GM21381 (cell line): Measurements from ENCODE around the gene CDH4.

ENCODE experiments used
- ATAC-seq: cut with Tn5 transposase; IDR thresholded peaks from one replicate; pipeline ENCODE4 v1.9.1; 2021; ENCODE audit warnings: mild to moderate bottlenecking, moderate library complexity; ENCODE audit not compliant: unreplicated experiment

The CDH4 gene

GRCh38 chr20:61613917-61614705, 362.1 kb downstream of the CDH4 start:
- no peak for ATAC-seq

DNA sequence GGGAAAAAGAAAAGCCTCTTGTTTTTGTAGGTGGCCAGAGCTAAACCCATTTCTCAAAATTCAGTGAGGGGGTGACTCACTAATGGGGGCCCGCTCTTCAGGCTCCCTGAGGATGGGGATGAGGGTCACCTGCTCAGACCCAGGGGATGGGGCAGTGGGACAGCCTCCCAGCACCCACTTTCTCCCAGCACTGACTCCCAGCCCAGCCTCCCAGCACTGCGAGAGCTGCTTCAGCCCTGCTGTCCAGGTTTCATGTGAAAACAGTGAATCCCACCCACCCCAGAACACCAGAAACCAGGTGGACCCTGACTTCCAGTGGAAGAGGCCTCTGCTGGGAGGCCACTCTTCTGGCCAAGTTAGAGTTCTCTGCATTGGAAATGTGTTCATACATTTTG, 362.6 kb downstream of the CDH4 start:
- ATAC-seq: no peak

DNA sequence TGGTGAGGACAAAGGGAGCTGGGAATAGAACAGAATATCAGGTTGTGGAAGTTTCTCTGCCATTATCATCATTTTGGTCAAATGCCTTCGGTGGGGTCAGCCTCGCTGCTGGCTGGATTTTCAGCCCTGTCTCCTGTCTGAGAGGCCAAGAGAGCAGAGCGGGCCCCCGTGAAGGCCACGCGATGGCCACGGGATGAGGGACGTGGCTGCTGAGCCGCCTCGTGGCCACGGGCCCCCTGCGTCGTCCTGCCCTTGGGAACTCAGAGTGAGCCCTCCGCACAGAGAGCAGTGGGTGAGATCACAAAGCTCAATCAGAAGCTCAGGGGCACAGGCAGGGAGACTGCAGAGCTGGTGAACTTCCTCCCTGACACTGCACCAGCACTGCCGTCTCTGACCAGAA, 363.7 kb downstream of the CDH4 start:
- no peak for ATAC-seq

DNA sequence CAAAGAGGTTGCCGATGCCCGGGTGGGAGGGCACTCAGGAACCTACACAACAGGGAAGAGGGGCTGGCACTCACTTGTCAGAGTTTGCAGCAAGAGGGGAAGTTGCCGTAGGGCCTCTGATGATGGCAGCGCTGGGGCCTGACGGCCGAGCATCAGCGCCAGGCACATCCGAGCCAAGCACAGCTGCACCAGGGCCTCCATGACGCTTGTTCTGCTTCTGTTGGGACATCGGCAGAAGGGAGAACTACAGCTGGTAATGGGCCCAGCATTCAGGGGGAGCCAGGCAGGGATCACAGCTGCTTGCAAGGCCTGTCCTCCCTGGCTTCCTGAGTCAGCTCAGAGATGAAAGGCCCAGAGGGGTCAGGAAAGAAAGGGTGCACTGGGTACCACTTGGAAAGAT, 367.7 kb downstream of the CDH4 start:
- no peak for ATAC-seq

DNA sequence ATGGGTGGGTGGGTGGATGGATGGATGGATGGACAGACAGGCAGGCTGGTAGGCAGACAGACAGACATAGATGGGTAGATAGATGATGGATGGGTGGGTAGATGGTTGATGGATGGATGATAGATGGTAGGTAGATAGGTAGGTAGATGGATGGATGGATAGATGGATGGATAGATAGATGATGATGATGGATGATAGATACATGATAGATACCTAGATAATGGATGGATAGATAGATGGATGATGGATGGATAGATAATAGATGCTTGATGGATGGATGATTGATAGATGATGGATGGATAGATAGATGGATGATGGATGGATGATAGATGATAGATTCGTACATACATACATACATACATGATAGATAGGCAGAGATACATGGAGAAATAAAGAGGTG, 368.1 kb downstream of the CDH4 start:
- no peak for ATAC-seq

DNA sequence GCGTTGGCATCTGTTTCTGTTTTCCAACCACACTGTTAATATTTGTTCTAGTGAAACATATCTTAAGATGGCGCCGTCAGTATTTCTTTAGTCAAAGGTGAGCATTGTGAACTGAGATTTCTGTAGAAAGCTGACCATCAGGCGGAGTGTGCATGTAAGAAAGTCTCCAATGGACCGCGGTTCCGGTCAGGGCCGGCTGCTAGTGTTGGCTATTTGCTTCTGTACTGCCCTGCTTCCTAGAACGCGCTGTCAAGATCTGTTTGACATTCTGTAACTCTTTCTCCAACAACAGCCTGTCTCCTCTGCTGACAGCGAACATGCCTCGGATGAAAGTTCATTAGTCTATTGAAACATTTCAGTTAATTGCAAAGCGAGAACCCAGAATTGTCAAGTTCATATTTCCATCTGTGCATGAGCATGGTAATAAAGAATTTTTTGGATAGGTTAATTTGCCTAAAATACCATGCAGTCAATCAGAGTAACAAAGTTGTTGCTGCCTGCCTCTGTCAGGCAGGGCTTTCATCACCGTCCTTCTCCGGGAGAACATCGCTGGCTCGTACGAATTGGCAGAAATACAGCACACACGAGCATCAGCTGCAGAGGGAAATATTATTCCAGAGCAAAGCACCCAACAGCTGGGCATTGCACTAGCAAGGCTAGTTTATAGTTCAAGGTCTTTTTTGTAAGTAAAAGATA, 369.1 kb downstream of the CDH4 start:
- no peak for ATAC-seq

DNA sequence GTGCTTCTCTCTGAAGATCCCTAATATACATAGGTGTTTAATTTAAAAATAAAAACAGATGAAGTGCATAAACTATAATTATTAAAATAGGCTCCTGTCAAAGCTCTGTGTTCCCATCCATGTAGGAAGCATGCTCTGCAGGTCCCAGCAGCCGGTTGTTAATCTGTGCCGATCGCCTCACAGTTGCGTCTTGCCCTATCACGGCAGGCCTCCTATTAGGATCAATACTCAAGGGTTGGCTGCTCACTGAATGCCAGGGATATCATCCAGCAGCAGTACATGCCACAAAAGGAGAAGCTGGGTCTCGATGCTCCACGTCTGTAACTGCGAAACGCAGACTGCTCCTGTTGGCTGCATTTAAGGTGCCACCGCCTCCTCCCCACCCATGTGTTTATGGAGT, 369.8 kb downstream of the CDH4 start:
- no peak for ATAC-seq

- no peak for ATAC-seq
Observed at GRCh38 chr20:61623451-61623850, 371.4 kb downstream of the CDH4 start.

DNA sequence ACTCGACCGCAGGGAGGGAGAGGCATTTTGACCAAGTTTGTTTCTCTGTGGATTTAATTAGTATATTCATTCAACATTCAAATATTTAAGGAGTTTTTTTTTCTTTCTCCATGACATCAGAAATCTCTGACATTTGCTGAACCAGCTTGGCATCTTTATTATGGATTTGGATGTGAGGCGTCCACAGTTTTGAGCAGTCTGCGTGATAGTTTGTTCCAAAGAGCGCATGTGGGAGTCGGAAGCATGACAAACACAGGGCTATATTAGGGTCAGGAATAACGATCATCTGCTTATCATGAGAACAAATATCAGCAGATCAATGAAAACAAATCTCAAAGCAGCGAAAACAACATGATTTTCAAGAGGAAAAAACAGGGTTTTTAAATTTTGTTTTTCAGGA, 373.2 kb downstream of the CDH4 start:
- ATAC-seq: no peak

- no peak for ATAC-seq
Observed at GRCh38 chr20:61626412-61626811, 374.4 kb downstream of the CDH4 start.

GRCh38 chr20:61627791-61628415, 375.8 kb downstream of the CDH4 start:
- no peak for ATAC-seq

- no peak for ATAC-seq
Observed at GRCh38 chr20:61628480-61628879, 376.4 kb downstream of the CDH4 start.

DNA sequence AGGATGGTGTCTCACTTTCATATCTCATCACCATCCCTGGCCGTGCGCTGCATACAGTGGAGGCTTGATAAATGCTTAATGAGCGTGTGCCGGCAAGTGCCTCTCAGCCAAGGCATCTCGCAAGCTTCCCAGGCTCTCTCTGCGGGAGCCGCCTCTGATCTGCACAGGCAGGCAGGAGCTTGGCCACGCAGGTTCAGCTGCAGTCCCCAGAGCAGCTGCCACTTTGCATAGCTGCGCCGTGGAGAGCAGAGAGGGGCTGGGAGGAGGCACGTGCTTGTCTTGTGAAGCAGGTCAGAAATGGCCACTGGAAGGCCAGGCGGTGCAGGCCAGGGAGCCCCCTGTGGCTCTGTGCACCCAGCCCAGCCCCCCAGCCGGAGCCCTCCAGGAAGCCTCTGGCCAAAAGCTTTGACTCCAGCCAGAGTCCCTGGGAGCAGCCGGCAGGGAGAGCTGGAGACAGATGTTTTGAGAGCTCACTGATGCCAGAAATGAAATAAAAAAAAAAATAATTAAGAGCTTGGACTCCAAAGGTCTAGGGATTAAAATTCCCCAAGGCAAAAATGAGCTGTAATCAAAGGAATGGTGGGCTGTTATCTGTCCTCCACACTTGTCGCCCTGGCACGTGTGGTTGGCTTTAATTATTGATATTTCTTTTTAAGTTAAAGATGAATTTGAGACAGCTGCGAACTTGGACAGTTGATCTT, 377.0 kb downstream of the CDH4 start:
- no peak for ATAC-seq

DNA sequence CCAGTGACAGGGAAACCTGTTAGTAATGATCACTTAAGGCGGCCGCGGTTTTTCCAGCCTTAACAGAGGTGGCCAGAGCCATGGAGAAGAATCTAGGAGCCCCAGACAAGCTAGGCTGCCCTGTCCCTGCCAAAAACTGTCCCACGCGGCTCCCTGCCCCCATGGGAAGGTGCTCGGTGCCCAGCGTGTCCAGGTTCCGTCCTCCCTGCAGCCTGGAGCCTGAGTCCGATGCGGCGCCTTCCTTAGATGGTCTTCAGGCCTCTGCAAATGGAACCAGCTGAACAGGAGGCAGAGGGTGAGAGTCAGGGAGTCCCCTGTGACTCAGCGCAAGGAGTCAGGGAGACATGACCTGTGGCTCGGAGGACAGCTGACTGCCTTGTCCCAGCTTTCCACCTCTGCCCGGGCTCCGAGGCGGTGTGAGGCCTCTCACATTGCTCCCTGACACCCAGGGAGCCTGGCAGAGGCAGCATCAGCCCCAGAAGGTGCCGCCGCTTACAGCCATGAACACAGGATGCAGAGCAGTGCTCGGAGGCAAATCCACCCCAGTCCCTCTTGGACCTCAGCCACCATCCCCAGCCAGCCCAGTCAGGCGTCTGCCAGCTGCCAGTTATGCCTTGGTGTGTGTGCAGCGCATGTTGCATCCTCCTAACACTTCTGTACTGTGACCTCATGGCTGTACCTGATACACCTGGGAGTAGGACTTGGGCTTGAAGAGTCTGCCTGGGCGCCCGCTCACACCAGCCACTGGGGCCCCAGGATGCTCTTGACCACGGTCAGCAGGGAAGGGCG, 377.7 kb downstream of the CDH4 start:
- no peak for ATAC-seq

DNA sequence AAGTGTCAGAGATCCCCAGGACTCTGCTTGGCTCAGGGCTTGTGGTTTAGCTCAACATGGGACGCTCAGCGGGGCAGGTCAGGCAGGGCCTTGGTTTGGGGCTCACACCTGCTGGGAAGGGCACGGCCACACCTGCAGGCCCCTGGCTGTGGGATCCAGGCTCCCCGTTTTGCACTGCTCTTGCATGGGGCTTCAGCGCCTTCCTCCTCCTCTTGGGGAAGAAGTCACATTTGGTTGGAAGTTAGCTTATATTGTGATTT, 378.3 kb downstream of the CDH4 start:
- ATAC-seq: no peak

- ATAC-seq: no peak
Observed at GRCh38 chr20:61630816-61631215, 378.8 kb downstream of the CDH4 start.

GRCh38 chr20:61631751-61632150, 379.7 kb downstream of the CDH4 start:
- no peak for ATAC-seq

GRCh38 chr20:61633004-61633403, 380.9 kb downstream of the CDH4 start:
- ATAC-seq: no peak

DNA sequence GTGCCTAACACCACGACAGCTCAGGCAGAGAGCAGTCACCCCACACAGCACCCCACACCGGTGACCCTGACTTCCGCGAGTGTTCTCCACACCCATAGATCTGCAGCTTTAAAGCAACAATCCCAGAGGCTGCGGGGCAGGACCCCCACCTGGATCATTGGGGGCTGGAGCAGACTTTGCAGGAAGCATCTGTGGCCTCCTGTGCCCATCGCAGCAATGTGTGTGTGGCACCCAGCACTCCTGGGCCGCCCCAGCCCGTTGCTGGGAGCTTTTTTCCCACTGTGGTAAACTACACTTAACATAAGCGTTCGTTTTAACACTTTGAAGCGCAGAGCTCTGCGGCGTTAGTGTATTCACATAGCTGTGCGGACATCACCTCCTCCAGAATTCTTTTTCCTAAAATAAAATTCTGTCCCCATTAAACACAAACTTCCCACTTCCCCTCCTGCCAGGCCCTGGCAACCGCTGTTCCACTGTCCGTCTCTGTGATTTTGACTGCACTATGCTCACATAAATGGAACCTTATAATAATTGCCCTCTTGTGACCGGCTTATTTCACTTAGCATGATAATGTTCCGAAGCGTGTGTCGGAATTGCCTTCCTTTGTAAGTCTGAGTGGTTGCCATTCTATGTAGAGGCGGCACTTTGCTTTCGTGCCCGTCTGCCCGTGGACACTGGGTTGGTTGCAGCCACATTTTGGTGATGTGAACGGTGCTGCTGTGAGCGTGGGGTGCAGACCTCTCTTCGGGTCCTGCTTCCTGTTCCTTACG, 382.5 kb downstream of the CDH4 start:
- no peak for ATAC-seq

DNA sequence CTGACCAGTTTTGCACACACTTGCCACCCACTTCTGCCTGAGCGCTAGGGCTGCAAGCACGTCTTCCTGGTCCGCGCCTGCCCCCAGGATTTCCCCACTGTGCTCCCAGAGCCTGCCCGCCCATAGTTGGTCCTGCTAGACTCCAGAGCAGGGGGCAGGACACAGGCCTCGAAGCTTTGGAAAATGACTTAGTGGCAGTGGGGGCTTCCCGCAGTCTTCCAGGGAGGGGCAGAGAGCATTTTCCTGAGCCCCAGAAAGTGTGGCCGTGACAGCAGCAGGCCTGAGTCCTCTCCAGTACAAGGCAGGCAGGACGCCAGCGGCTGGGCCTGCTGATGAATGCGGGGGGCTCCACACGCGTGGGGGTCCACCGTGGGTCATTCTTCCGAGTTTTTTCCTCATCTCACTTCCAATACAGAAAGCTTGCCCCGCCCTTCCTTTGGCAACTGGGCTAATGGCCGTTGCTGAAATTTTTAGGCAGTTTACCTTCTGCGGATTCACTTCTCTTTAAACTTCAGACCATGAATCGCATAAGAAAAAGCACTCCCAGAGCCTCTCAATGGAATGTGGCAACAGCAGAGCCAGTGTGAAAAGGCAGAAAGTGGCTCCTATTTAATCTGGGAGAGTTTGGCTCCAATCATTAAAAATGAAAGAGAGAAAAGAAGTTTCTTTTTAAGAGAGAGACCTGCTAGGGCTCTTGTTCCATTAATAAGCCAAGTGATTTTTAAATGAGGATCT, 383.8 kb downstream of the CDH4 start:
- ATAC-seq: no peak
